Endometrial microvascular endothelial cells (primary cell): ENCODE data around the gene THRAP3. TPM values are rescaled to one million over a fixed set of nuclear protein-coding genes. Genes with fewer than 3 reads are reported as not detected.
"Not testable (repeated sequence)": the region's sequence is repeated elsewhere in the genome, so short reads cannot be mapped to it uniquely, and the experiment has no call there.

Source experiments
- in situ Hi-C: cut with HindIII; loops from 2 replicates; pipeline ENCODE4 v1.10.0; 2017; ENCODE audit warnings: low sequenced_read_pairs, low pct_unique_long_range_greater_than_20kb; ENCODE audit errors: inconsistent ontology term
- total RNA-seq: library from RNA; depleted of rRNA; stranded (reverse); fragments of >200 nt; gene quantifications from one replicate; pipeline ENCODE4 v1.2.3, GENCODE V29; 2015; ENCODE audit errors: inconsistent ontology term

THRAP3 gene
- total RNA-seq, 1 donor from 2014 or later: 124 TPM

GRCh38 chr1:36203554-36204346 is 20.5 kb upstream of the THRAP3 start:
- in situ Hi-C loops: no loop called here

- in situ Hi-C loops: no loop called here
Observed at GRCh38 chr1:36204347-36204909, 19.8 kb upstream of the THRAP3 start.

GRCh38 chr1:36206323-36206858 is 17.9 kb upstream of the THRAP3 start:
- in situ Hi-C loops: no loop called here

GRCh38 chr1:36207339-36207738 is 16.9 kb upstream of the THRAP3 start:
- in situ Hi-C loops: no loop called here

- in situ Hi-C loops: no loop called here
Observed at GRCh38 chr1:36208978-36209703, 15.1 kb upstream of the THRAP3 start.

GRCh38 chr1:36211307-36211706 is 12.9 kb upstream of the THRAP3 start:
- in situ Hi-C loops: no loop called here

- in situ Hi-C loops: no loop called here
Observed at GRCh38 chr1:36211841-36212240, 12.4 kb upstream of the THRAP3 start.

- in situ Hi-C loops: no loop called here
Observed at GRCh38 chr1:36212782-36213181, 11.5 kb upstream of the THRAP3 start.

- in situ Hi-C loops: no loop called here
Observed at GRCh38 chr1:36217670-36218069, 6.6 kb upstream of the THRAP3 start.

- in situ Hi-C loops: not testable (repeated sequence)
Observed at GRCh38 chr1:36221901-36222300, 2.3 kb upstream of the THRAP3 start.

- in situ Hi-C loops: no loop called here
Observed at GRCh38 chr1:36222481-36223380, 1.5 kb upstream of the THRAP3 start.

- in situ Hi-C loops: no loop called here
Observed at GRCh38 chr1:36223381-36223995, 755 bp upstream of the THRAP3 start.

GRCh38 chr1:36224537-36225282 is 467 bp downstream of the THRAP3 start:
- in situ Hi-C loops: no loop called here

- in situ Hi-C loops: no loop called here
Observed at GRCh38 chr1:36225283-36225899, 1.1 kb downstream of the THRAP3 start.

GRCh38 chr1:36230279-36230678 is 6.0 kb downstream of the THRAP3 start:
- in situ Hi-C loops: not testable (repeated sequence)

- in situ Hi-C loops: no loop called here
Observed at GRCh38 chr1:36231191-36231590, 6.9 kb downstream of the THRAP3 start.
